Lower lobe of right lung (tissue), 2 donors: ENCODE results near the gene CAMKMT. TPM values are rescaled to one million over a fixed set of nuclear protein-coding genes. Genes with fewer than 3 reads are reported as not detected.

Source experiments
- ATAC-seq, 2 donors: fragments of 200-7000 bp; cut with Tn5 transposase; one replicate each; pipeline ENCODE4 v1.9.1; 2020 to 2022; ENCODE audit warnings: mild to moderate bottlenecking in 2 of 2, moderate library complexity in 2 of 2
- DNase-seq: peaks from one replicate; pipeline ENCODE4 v3.0.0-alpha.2; 2020
- H3K27ac ChIP-seq: fragments of 200-600 bp; one replicate; pipeline ENCODE4 v1.8.0; 2022
- H3K27me3 ChIP-seq: fragments of 200-600 bp; one replicate; pipeline ENCODE4 v1.8.0; 2022; ENCODE audit warnings: low read depth
- H3K36me3 ChIP-seq: fragments of 200-600 bp; one replicate; pipeline ENCODE4 v1.8.0; 2022; ENCODE audit warnings: mild to moderate bottlenecking
- H3K4me1 ChIP-seq: fragments of 200-600 bp; one replicate; pipeline ENCODE4 v1.8.0; 2022
- H3K4me3 ChIP-seq: fragments of 200-600 bp; one replicate; pipeline ENCODE4 v1.8.0; 2022; ENCODE audit warnings: mild to moderate bottlenecking
- H3K9me3 ChIP-seq: fragments of 200-600 bp; one replicate; pipeline ENCODE4 v1.8.0; 2022
- intact Hi-C: fragments of 100-400 bp; cut with DNase I; formaldehyde crosslinking; loops from one replicate; pipeline ENCODE4 v1.11.0; 2022
- total RNA-seq: library from RNA; stranded (reverse); fragmentation: NEBNext Ultra II Directional; extraction: Animal tissue kit (Norgen Biotek cat#: 25700); gene quantifications from one replicate; pipeline ENCODE4 v1.2.1, GENCODE V29; 2021
- TF ChIP-seq, protein P1 (sequence below): fragments of 200-600 bp; IDR thresholded peaks from one replicate; pipeline ENCODE4 v1.8.0; 2022; ENCODE audit warnings: antibody characterized with exemption, mild to moderate bottlenecking
- donor health status: DM: no; HTN: yes; CAD: no; lungs with severe emphysema.

Gene CAMKMT
- total RNA-seq, 1 donor from 2014 or later = 10.5 TPM

DNA sequence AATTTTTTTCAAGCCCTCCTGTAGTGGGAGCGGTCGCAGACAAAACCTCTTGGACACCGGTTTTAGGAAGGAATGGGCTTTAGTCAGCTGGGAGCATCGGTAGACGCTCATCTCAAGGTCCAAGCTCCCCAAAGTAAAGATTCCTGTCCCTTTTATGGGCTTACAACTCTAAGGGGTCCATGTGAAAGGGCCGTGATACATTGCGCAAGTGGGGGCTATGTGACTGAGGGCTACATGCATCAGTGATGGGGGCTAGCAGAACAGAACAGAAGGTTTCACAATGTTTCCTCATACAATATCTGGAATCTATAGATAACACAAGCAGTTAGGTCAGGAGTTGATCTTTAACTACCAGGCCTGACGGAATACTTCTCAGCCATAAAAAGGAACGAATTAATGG lies 62.5 kb downstream of the CAMKMT start:
- ATAC-seq (no peak), DNase-seq (no peak)
- TF ChIP-seq, protein P1, sequence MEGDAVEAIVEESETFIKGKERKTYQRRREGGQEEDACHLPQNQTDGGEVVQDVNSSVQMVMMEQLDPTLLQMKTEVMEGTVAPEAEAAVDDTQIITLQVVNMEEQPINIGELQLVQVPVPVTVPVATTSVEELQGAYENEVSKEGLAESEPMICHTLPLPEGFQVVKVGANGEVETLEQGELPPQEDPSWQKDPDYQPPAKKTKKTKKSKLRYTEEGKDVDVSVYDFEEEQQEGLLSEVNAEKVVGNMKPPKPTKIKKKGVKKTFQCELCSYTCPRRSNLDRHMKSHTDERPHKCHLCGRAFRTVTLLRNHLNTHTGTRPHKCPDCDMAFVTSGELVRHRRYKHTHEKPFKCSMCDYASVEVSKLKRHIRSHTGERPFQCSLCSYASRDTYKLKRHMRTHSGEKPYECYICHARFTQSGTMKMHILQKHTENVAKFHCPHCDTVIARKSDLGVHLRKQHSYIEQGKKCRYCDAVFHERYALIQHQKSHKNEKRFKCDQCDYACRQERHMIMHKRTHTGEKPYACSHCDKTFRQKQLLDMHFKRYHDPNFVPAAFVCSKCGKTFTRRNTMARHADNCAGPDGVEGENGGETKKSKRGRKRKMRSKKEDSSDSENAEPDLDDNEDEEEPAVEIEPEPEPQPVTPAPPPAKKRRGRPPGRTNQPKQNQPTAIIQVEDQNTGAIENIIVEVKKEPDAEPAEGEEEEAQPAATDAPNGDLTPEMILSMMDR = no peak
- Histone ChIP-seq H3K27me3 (no peaks in the 10 kb centered on the region), H3K4me1 (no peaks in the 10 kb centered on the region), H3K4me3 (no peak overlapping the region), H3K27ac (no peak overlapping the region), H3K9me3 (no peaks in the 10 kb centered on the region), H3K36me3 (no peaks in the 10 kb centered on the region)
- intact Hi-C loops = no loop called here

DNA sequence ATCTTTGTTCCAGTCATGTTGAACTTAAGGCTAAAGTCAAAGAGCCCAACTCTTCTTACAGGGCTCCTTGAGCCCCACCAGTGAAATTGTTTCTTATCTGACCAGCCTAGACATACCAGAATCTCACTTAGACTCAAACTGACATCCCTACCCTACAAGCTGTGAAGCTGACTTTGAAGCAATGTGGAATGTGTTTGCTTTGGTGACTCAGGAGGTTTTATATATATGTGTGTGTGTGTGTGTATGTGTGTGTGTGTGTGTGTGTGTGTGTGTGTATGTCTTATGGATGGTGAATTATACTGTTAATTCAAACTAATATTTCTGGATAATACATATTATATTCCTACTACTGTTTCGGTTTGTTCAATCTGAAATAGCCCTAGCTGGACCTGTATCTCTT lies 67.3 kb downstream of the CAMKMT start:
- no peak overlapping the region for H3K27ac ChIP-seq
- no peaks in the 10 kb centered on the region for H3K9me3 ChIP-seq

DNA sequence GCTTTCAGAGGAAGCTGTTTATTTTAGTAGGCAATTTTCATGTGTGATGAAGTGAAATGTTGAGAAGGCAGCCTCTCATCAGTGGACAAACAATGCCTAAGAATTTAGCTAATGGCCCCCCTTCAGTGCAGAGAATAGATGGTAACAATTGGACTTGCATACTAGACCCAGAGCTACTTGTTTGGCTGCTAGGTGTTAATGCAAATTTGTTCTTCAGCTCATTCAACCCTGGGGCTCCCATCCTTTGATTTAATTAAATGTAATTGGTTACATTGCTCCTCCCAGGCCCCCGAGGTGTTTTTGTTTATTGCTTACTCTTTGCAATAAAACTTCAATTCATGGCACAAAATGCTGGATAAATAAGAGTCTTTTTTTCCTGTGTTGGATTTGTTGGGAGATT lies 68.6 kb downstream of the CAMKMT start:
- H3K27me3 ChIP-seq = no peaks in the 10 kb centered on the region
- TF ChIP-seq, protein P1 = no peak
- no peaks in the 10 kb centered on the region for H3K36me3 ChIP-seq
- H3K9me3 ChIP-seq = no peaks in the 10 kb centered on the region
- intact Hi-C loops = no loop called here
- ATAC-seq (no peak), DNase-seq (no peak)
- no peak overlapping the region for H3K27ac ChIP-seq
- H3K4me3 ChIP-seq = no peak overlapping the region
- H3K4me1 ChIP-seq = no peaks in the 10 kb centered on the region

More for the DNA sequence above, 67.3 kb downstream of the CAMKMT start:
- H3K4me3 ChIP-seq = no peak overlapping the region
- no peaks in the 10 kb centered on the region for H3K36me3 ChIP-seq
- intact Hi-C loops = no loop called here
- no peaks in the 10 kb centered on the region for H3K27me3 ChIP-seq
- TF ChIP-seq, protein P1 = no peak
- ATAC-seq = no peak
- DNase-seq = no peak
- no peaks in the 10 kb centered on the region for H3K4me1 ChIP-seq

DNA sequence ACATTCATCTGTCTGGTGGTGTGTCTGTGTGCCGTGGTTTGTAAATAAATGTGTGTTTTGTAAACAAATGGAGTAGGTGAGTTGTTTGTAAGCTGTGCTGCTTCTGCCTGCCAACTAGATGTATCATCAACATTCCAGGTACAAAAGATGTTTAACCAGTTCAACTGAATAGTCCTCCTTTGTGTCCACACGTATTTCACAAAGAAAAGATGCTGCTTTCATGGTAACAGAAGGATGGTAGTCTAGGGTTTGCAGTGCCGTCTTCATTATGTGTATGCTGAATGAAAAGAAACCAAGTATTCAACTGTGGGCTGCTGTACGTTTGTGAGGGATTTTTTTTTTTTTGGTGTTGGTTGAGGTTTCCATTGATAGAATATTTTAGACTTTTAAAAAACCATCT lies 72.1 kb downstream of the CAMKMT start:
- no peak for DNase-seq
- H3K36me3 ChIP-seq = no peaks in the 10 kb centered on the region
- no peaks in the 10 kb centered on the region for H3K27me3 ChIP-seq
- H3K27ac ChIP-seq = no peak overlapping the region
- TF ChIP-seq, protein P1 = no peak
- intact Hi-C loops = no loop called here
- no peaks in the 10 kb centered on the region for H3K9me3 ChIP-seq
- no peaks in the 10 kb centered on the region for H3K4me1 ChIP-seq
- no peak overlapping the region for H3K4me3 ChIP-seq
- no peak for ATAC-seq

DNA sequence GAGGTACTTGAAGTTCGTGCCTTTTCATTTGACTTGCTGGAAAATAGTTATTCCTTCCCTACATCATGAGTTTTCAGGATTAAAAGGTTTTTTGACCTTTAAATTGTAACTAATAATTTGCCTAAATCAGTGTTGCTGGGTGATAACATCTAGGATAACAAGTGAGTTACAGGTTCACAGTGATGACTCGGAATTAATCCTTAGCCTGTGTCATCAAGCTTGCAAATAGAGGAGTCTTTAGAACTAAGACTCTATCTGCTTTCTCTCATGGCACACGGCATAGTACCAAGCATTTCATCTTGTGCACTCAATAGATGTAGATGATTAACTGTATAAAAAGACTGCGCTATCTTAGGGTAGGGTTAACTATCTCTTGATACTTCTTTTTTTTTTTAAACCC lies 79.5 kb downstream of the CAMKMT start:
- DNase-seq (no peak), ATAC-seq (no peak)
- Histone ChIP-seq H3K27ac (no peak overlapping the region), H3K4me1 (no peaks in the 10 kb centered on the region), H3K4me3 (no peak overlapping the region), H3K27me3 (no peaks in the 10 kb centered on the region), H3K36me3 (no peaks in the 10 kb centered on the region), H3K9me3 (no peaks in the 10 kb centered on the region)
- TF ChIP-seq, protein P1 = no peak
- intact Hi-C loops = no loop called here

DNA sequence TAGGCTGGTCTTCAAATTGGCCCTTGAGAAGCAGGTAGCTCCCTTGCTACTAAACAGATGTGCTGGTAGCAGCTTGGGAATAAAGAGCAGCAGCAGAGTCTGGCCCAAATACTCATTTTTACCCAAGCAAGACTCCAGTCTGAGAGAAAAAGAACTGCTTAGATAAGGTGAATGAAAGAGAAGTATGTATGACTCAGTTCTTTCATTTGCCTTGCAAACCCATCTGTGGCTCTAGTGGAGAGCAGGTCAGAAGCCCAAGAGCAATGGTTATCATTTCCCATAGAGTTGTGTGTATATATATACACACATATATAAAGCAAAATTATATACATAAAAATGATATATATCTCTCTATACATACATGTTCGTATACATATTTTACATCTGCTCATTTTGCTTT lies 80.3 kb downstream of the CAMKMT start:
- Histone ChIP-seq H3K4me1 (no peaks in the 10 kb centered on the region), H3K9me3 (no peaks in the 10 kb centered on the region), H3K4me3 (no peak overlapping the region), H3K27me3 (no peaks in the 10 kb centered on the region), H3K36me3 (no peaks in the 10 kb centered on the region), H3K27ac (no peak overlapping the region)
- DNase-seq (no peak), ATAC-seq (no peak)
- intact Hi-C loops = no loop called here
- TF ChIP-seq, protein P1 = no peak
